Adipose tissue (tissue), 3 donors: Measurements from ENCODE around the gene PRR23C. TPM values are rescaled to one million over a fixed set of nuclear protein-coding genes. Genes with fewer than 3 reads are reported as not detected.

Experiments
- H3K27ac ChIP-seq: one replicate; pipeline ENCODE4 v1.5.1; 2013; ENCODE audit warnings: low read depth, low read length
- WGBS, 3 donors: extraction: QIAGEN DNeasy Blood & Tissue Kit; methylation state at CpG; one replicate each; pipeline ENCODE4 v1.1.7; 2013; 5-methylcytosine and 5-hydroxymethylcytosine counted together
- polyA plus RNA-seq, 3 donors: library from polyadenylated mRNA; stranded (reverse); fragments of 200-250 nt; gene quantifications; one replicate each; pipeline ENCODE4 v1.2.3, GENCODE V29; 2013
- donor health status: healthy with polysubstance abuse.
- donor health status: Bipolar disorder and iron deficiency.
- donor health status: healthy.

The PRR23C gene
- polyA plus RNA-seq, 3 donors = not detected

DNA sequence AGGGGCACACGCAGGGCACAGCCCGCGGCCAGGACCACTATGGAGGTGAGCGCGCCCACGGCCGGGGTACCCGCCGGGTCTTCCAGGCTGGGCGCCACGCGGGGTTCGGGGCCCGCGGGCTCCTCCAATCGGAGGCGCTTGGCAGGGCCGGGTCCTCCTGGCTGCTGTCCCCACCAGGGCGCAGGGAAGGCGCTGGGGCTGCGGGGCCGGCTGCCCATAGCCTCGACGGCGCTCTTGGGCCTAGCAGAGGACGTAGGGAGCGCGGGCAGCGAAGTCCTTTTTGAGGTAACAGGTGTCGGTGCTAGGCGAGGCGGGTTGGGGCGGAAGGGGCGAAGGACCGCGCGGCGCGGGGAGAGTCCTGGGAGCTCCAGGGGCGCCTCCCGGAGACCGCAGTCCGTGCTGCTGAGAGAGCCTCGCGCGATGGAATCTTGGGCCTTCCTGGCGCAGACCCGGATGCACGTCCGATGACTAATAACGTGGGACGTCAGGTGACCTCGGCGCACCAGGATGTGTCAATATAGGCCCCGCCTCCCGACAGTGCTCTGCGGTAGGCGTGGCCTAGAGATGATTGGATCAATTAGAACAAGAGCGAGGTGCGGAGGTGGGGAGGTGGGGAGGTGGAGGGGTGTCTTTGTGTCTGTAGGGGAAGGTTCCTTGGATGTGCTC, 38.5 kb downstream of the PRR23C start, which contains the start of gene PRR23A:
PRR23A (minus strand) TSS at position 218 of the 666 bp plus-strand sequence; CDS start at position 218, 0 bp downstream.
- H3K27ac ChIP-seq = no peak within 1 kb of the TSS
- 54 to 75% (median 75%) methylated on average over 60 of the region's 60 CpGs for WGBS, 3 donors

GRCh38 chr3:139005356-139005993, 39.2 kb downstream of the PRR23C start:
- H3K27ac ChIP-seq = no peak overlapping the region
- WGBS, 3 donors = 82 to 84% (median 83%) methylated on average over 45 of the region's 45 CpGs

DNA sequence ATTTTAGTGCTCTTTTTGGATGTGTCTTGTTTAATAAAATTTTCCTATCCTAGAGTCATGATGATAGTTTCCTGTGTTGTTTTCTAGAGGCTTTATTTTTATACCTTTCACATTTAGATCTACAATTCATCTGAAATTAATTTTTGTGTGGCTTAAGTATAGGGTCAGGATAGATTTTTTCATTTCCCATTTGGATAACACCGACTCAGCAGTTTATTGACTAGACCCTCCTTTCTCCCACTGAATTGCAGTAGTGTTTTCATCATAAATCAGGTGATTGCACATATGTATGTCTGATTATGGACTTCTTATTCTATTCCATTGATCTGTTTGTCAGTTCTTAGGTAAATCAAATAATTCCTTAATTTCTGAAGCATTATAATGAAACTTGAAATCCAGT, 49.0 kb downstream of the PRR23C start:
- H3K27ac ChIP-seq = no peak overlapping the region

More for the DNA sequence above, 49.0 kb downstream of the PRR23C start:
- WGBS, 3 donors = 70 to 86% (median 75%) methylated on average over 1 of the region's 1 CpG

Other genes with a start within 250 kb of the PRR23C start
- 10 to 100 TPM in 2 of 3 donors, 1 to 10 TPM in 1; 8.2 to 16.5 (median 14.9) TPM for gene PIK3CB, start 210.0 kb downstream of the PRR23C start, polyA plus RNA-seq
- under 1 TPM in 1 of 3 donors, not detected in 2; 0.01 TPM for gene FOXL2, start 97.8 kb downstream of the PRR23C start, polyA plus RNA-seq
- under 1 TPM in 1 of 3 donors, not detected in 2; 0.02 TPM for gene FOXL2NB, start 97.7 kb downstream of the PRR23C start, polyA plus RNA-seq
- not detected for gene PRR23A, start 38.6 kb downstream of the PRR23C start, polyA plus RNA-seq
- gene PRR23B, start 24.0 kb downstream of the PRR23C start, polyA plus RNA-seq = not detected